SK-N-SH (cell line): ENCODE data around the gene GPR137. TPM values are rescaled to one million over a fixed set of nuclear protein-coding genes. Genes with fewer than 3 reads are reported as not detected.

ENCODE experiments used
- CTCF ChIA-PET: fragments of 300-600, 350-600 bp; formaldehyde crosslinking; extraction: SDS; loops from one replicate; lab custom pipeline; 2021; lab: Yijun Ruan, JAX
- POLR2A ChIA-PET: fragments of 350-600 bp; sonication (Branson Sonifier 250); formaldehyde crosslinking; extraction: SDS; loops from one replicate; lab custom pipeline; 2020; ENCODE audit warnings: antibody characterized with exemption, inconsistent platforms; lab: Yijun Ruan, JAX
- DNase-seq: peaks from one replicate; pipeline ENCODE4 v3.0.0; 2012
- H2AFZ ChIP-seq: fragments of 200-600 bp; sonication (generic); 2 replicates; pipeline ENCODE4 v1.8.1; 2016; ENCODE audit warnings: antibody characterized with exemption, mild to moderate bottlenecking, low read depth
- H3F3A ChIP-seq: fragments of 200-600 bp; sonication (generic); replicated peaks from 2 replicates; pipeline ENCODE3; 2016; ENCODE audit warnings: antibody characterized with exemption, mild to moderate bottlenecking; ENCODE audit not compliant: insufficient read depth
- H3K27ac ChIP-seq, 2 experiments: fragments of 200-500 bp in 1 of 2; fragments of 200-600 bp in 1 of 2; sonication (Bioruptor generic) in 1 of 2; sonication (generic), shearing (Covaris generic) in 1 of 2; 2 replicates each; pipeline versions ENCODE4 v1.5.1 to v1.6.1; 2014 to 2016; ENCODE audit warnings: low read depth in 2 of 2, inconsistent platforms in 1 of 2, low read length in 1 of 2, mild to moderate bottlenecking in 1 of 2, mixed read lengths in 1 of 2
- H3K27me3 ChIP-seq: fragments of 200-600 bp; sonication (generic), shearing (Covaris generic); 2 replicates; pipeline ENCODE4 v1.6.1; 2016; ENCODE audit warnings: mixed run types; ENCODE audit not compliant: insufficient read depth
- H3K36me3 ChIP-seq, 2 experiments: fragments of 200-500 bp in 1 of 2; fragments of 200-600 bp in 1 of 2; sonication (Bioruptor generic) in 1 of 2; sonication (generic) in 1 of 2; replicated peaks in 1 of 2; 2 replicates each; pipeline versions ENCODE3 to v1.5.1; 2014 to 2016; ENCODE audit warnings: low read length in 1 of 2, mild to moderate bottlenecking in 1 of 2; ENCODE audit not compliant: insufficient read depth in 2 of 2, control insufficient read depth in 1 of 2
- H3K4me1 ChIP-seq, 2 experiments: fragments of 200-500 bp in 1 of 2; fragments of 200-600 bp in 1 of 2; sonication (Bioruptor generic) in 1 of 2; sonication (generic), shearing (Covaris generic) in 1 of 2; 2 replicates each; pipeline versions ENCODE4 v1.5.1 to v1.6.1; 2014 to 2016; ENCODE audit warnings: low read depth in 1 of 2, low read length in 1 of 2, mixed run types in 1 of 2; ENCODE audit not compliant: insufficient read depth in 2 of 2, control insufficient read depth in 1 of 2
- H3K4me2 ChIP-seq: fragments of 200-600 bp; sonication (generic), shearing (Covaris generic); 2 replicates; pipeline ENCODE4 v1.6.1; 2017; ENCODE audit warnings: mixed run types
- H3K4me3 ChIP-seq, 2 experiments: fragments of 200-500 bp in 1 of 2; fragments of 200-600 bp in 1 of 2; sonication (Bioruptor generic) in 1 of 2; sonication (generic), shearing (Covaris generic) in 1 of 2; 2 replicates each; pipeline versions ENCODE4 v1.5.1 to v1.8.1; 2014 to 2016; ENCODE audit warnings: low read depth in 2 of 2, inconsistent platforms in 1 of 2, low read length in 1 of 2, mild to moderate bottlenecking in 1 of 2, mixed read lengths in 1 of 2, moderate library complexity in 1 of 2
- H3K79me2 ChIP-seq: fragments of 200-600 bp; sonication (generic); 2 replicates; pipeline ENCODE4 v1.8.1; 2017; ENCODE audit warnings: mild to moderate bottlenecking; ENCODE audit not compliant: insufficient read depth
- H3K9ac ChIP-seq: fragments of 200-600 bp; sonication (generic); 2 replicates; pipeline ENCODE4 v1.6.1; 2017; ENCODE audit warnings: mixed run types
- H3K9me2 ChIP-seq: fragments of 200-600 bp; sonication (generic); 2 replicates; pipeline ENCODE4 v1.6.1; 2017; ENCODE audit warnings: mixed run types
- H3K9me3 ChIP-seq: fragments of 200-600 bp; sonication (generic); 2 replicates; pipeline ENCODE4 v1.6.1; 2017; ENCODE audit warnings: mixed run types, mild to moderate bottlenecking, moderate library complexity
- H4K20me1 ChIP-seq: fragments of 200-600 bp; sonication (generic); 2 replicates; pipeline ENCODE4 v1.6.1; 2017; ENCODE audit warnings: mild to moderate bottlenecking, mixed run types; ENCODE audit not compliant: insufficient read depth
- ELF1 ChIP-seq: IDR thresholded peaks from 2 replicates; pipeline ENCODE4 v1.4.0; 2012
- FOXJ3 ChIP-seq: sonication (generic); formaldehyde crosslinking; IDR thresholded peaks from 2 replicates; pipeline ENCODE4 v1.5.1; 2020; ENCODE audit warnings: mild to moderate bottlenecking, missing genetic modification reagents
- GATA2 ChIP-seq: sonication (generic); formaldehyde crosslinking; IDR thresholded peaks from 2 replicates; pipeline ENCODE4 v1.5.0; 2020; ENCODE audit warnings: mild to moderate bottlenecking, missing genetic modification reagents
- JUND ChIP-seq: IDR thresholded peaks from 2 replicates; pipeline ENCODE4 v1.4.0; 2012
- MXI1 ChIP-seq: IDR thresholded peaks from 2 replicates; pipeline ENCODE4 v1.6.1; 2012; ENCODE audit warnings: mild to moderate bottlenecking, low read depth, low read length, improper control_type of control experiment
- NFIC ChIP-seq: IDR thresholded peaks from 2 replicates; pipeline ENCODE4 v1.4.0; 2012; ENCODE audit warnings: borderline replicate concordance
- NRF1 ChIP-seq: IDR thresholded peaks from 2 replicates; pipeline ENCODE4 v1.6.1; 2012; ENCODE audit warnings: low read depth, mild to moderate bottlenecking, low read length
- PBX3 ChIP-seq: IDR thresholded peaks from 2 replicates; pipeline ENCODE4; 2012
- POLR2AphosphoS5 ChIP-seq: IDR thresholded peaks from 2 replicates; pipeline ENCODE4 v1.6.1; 2012; ENCODE audit warnings: low read depth, low read length
- RAD21 ChIP-seq: IDR thresholded peaks from 2 replicates; pipeline ENCODE4 v1.6.1; 2012; ENCODE audit warnings: mild to moderate bottlenecking, low read length
- RCOR1 ChIP-seq: fragments of 150-350 bp; IDR thresholded peaks from 2 replicates; pipeline ENCODE4 v1.6.1; 2017; ENCODE audit warnings: antibody characterized with exemption, low read length
- RFX5 ChIP-seq: IDR thresholded peaks from 2 replicates; pipeline ENCODE4 v1.6.1; 2012; ENCODE audit warnings: mild to moderate bottlenecking, improper control_type of control experiment, low read length
- RXRA ChIP-seq: IDR thresholded peaks from 2 replicates; pipeline ENCODE4 v1.4.0; 2012; ENCODE audit warnings: low read depth, mild to moderate bottlenecking, borderline replicate concordance
- SMC3 ChIP-seq: IDR thresholded peaks from 2 replicates; pipeline ENCODE4 v1.6.1; 2012; ENCODE audit warnings: low read depth, low read length, improper control_type of control experiment
- TAF1 ChIP-seq: IDR thresholded peaks from 2 replicates; pipeline ENCODE4 v1.6.1; 2012; ENCODE audit warnings: low read depth, mild to moderate bottlenecking, low read length, moderate library complexity, borderline replicate concordance
- TCF12 ChIP-seq: IDR thresholded peaks from 2 replicates; pipeline ENCODE4 v1.4.0; 2012
- WGBS: methylation state at CpG from one replicate; pipeline ENCODE4 v1.1.6; 2017; ENCODE audit warnings: low lambda C conversion rate; 5-methylcytosine and 5-hydroxymethylcytosine counted together
- polyA plus RNA-seq, 3 experiments: library from polyadenylated mRNA; depleted of rRNA; stranded (reverse); fragments of >200 nt; gene quantifications; 2 replicates each; pipeline ENCODE4 v1.2.3, GENCODE V29; 2012
- TF ChIP-seq, protein P1 (sequence below): fragments of 150-350 bp; IDR thresholded peaks from 2 replicates; pipeline ENCODE4 v1.6.1; 2016; ENCODE audit warnings: mild to moderate bottlenecking, low read depth, low read length
- TF ChIP-seq, protein P2 (sequence below): fragments of 150-350 bp; IDR thresholded peaks from 2 replicates; pipeline ENCODE4 v1.6.1; 2017; ENCODE audit warnings: antibody characterized with exemption, low read length, low read depth, borderline replicate concordance

The GPR137 gene
- polyA plus RNA-seq, 1 of the 3 experiments (the other 2 are of a cell fraction), result 29.9 TPM

DNA sequence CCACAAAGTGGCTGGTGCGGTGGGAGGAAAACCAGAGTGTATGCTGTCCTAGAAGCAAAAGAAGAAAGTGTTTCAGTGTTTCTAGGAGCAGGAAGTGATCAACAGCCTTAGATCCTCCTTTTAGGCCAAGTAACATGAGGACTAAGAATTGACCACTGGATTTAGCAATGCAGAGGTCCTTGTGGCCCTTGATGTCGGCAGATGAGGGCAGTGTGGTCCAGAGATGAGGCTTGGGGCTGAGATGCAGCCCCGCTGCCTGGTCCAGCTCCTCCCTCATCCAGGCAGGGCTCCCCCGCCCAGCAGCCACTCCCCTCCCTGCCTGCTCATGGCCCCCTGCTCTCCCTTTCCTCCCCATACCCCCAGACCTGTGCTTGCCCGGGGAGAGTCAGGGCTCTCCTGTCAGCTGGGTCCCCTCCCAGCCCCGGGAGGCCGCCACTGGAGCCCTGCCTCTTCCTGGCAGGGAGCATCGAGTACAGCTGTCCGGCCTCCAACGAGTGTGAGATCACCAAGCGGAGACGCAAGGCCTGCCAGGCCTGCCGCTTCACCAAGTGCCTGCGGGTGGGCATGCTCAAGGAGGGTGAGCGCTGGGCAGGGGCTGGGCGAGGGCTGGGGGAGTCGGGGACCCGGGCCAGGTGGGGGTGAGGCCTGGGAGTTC is 28.0 kb downstream of the GPR137 start:
- H3K9me3 ChIP-seq, result no peaks in the 10 kb centered on the region
- 85% methylated on average over 17 of the region's 18 CpGs for WGBS
- CTCF ChIA-PET, result interaction anchor here (0.7 to 1.9 kb wide), 5 partner anchors 9 to 799 kb away, joined by 3 to 8 read pairs (median 3); partner anchors contain the start of genes CATSPERZ and ESRRA
- H3K27me3 ChIP-seq, result no peaks in the 10 kb centered on the region
- H3K9ac ChIP-seq, result no peak overlapping the region
- no peak for DNase-seq
- no peak overlapping the region for H3K27ac ChIP-seq
- H3K36me3 ChIP-seq, result peaks cover 0 to 20% of the 10 kb centered on the region in 2 experiments
- no peak overlapping the region for H3K4me2 ChIP-seq
- H4K20me1 ChIP-seq, result no peaks in the 10 kb centered on the region
- TF ChIP-seq RAD21, result no peak
- no peak for TF ChIP-seq TCF12
- no peak for TF ChIP-seq ELF1
- TF ChIP-seq RCOR1, result no peak
- TF ChIP-seq RFX5, result no peak
- TF ChIP-seq FOXJ3 (CRISPR knock-in tag), result no peak
- no peak for TF ChIP-seq JUND
- TF ChIP-seq MXI1, result no peak
- no peak for TF ChIP-seq NRF1
- TF ChIP-seq, protein P1, sequence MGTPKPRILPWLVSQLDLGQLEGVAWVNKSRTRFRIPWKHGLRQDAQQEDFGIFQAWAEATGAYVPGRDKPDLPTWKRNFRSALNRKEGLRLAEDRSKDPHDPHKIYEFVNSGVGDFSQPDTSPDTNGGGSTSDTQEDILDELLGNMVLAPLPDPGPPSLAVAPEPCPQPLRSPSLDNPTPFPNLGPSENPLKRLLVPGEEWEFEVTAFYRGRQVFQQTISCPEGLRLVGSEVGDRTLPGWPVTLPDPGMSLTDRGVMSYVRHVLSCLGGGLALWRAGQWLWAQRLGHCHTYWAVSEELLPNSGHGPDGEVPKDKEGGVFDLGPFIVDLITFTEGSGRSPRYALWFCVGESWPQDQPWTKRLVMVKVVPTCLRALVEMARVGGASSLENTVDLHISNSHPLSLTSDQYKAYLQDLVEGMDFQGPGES, result no peak
- TF ChIP-seq, protein P2, sequence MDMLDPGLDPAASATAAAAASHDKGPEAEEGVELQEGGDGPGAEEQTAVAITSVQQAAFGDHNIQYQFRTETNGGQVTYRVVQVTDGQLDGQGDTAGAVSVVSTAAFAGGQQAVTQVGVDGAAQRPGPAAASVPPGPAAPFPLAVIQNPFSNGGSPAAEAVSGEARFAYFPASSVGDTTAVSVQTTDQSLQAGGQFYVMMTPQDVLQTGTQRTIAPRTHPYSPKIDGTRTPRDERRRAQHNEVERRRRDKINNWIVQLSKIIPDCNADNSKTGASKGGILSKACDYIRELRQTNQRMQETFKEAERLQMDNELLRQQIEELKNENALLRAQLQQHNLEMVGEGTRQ, result no peak
- no peak for TF ChIP-seq RXRA
- TF ChIP-seq POLR2AphosphoS5, result no peak
- no peak for TF ChIP-seq GATA2
- no peak for TF ChIP-seq NFIC
- TF ChIP-seq SMC3, result no peak
- TF ChIP-seq PBX3, result no peak
- TF ChIP-seq TAF1, result no peak
- POLR2A ChIA-PET, result no interaction called here
- H3K4me3 ChIP-seq, result no peak overlapping the region
- peaks cover 6% of the 10 kb centered on the region for H3F3A ChIP-seq
- no peak overlapping the region for H2AFZ ChIP-seq
- no peaks in the 10 kb centered on the region for H3K9me2 ChIP-seq
- H3K4me1 ChIP-seq, result peaks cover 0 to 7% of the 10 kb centered on the region in 2 experiments; a peak in 2 of 4 replicates
- peaks cover 31% of the 10 kb centered on the region for H3K79me2 ChIP-seq
